Measurements from ENCODE around the gene MAJIN.

DNA sequence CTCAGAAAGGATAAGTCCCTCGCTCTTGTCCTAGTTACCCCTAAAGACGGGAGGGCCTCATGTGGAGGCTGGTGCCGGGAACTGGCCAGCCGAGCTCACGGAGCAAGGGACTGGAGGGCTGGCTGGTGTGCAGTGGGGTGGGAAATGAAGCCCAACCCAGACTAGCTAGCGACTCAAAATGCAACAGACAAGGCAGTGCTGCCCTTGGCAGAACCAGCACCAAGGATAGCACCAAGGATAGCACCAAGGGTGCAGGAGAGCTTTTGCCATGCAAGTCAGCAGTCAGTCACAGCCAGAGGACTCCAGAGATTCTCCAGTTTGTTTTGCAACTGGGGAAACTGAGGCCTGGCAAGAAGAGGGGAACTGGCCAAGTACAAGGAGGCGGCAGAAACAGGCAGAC lies 31.4 kb upstream of the MAJIN start:
- TF ChIP-seq BMI1 (IDR thresholded peaks at IDR 0.05; ENCODE audit: low read length) = no peak
- TF ChIP-seq JUN (IDR thresholded peaks at IDR 0.05; ENCODE audit: borderline replicate concordance, low read depth, low read length) = no peak
- TF ChIP-seq JUN (CRISPR knock-in tag; IDR thresholded peaks at IDR 0.05; ENCODE audit: borderline replicate concordance) = no peak
- TF ChIP-seq FOXJ3 (CRISPR knock-in tag; IDR thresholded peaks at IDR 0.05) = no peak
- TF ChIP-seq GATAD2B (IDR thresholded peaks at IDR 0.05; ENCODE audit: borderline replicate concordance) = no peak
- TF ChIP-seq CBX2 (IDR thresholded peaks at IDR 0.05; ENCODE audit: insufficient read depth, low read length, poor library complexity, severe bottlenecking) = no peak

Measured in K562 (cell line).